Spleen (tissue), 7 donors: ENCODE measurements around the gene RELL1.

ENCODE experiments used
- CTCF ChIP-seq, 11 experiments: fragments of 200-600 bp in 7 of 11; fragments of 450-650 bp in 4 of 11; sonication (generic) in 4 of 11; IDR thresholded peaks in 8 of 11; conservative IDR thresholded peaks in 3 of 11; 1 replicate in 7 of 11; 2 replicates in 4 of 11; pipeline versions ENCODE4 v1.4.0 to v1.8.0; 2016 to 2021; ENCODE audit warnings: antibody characterized with exemption in 11 of 11, inconsistent platforms in 4 of 11, mild to moderate bottlenecking in 1 of 11
- POLR2A ChIP-seq, 3 donors: fragments of 450-650 bp; IDR thresholded peaks; one replicate each; pipeline ENCODE4 v1.5.1; 2017; ENCODE audit warnings: antibody characterized with exemption in 3 of 3, mild to moderate bottlenecking in 1 of 3
- POLR2AphosphoS5 ChIP-seq, 3 donors: sonication (generic); formaldehyde crosslinking; IDR thresholded peaks; one replicate each; pipeline ENCODE4 v1.5.1; 2017; ENCODE audit warnings: antibody characterized with exemption in 3 of 3
- donor health status: DM: no; HTN: no; CAD: no; lungs with moderate emphysema.
- donor health status: DM: no; HTN: no; CAD: no.
- donor health status: DM: no; HTN: no; CAD: no.

- TF ChIP-seq CTCF (IDR thresholded peaks at IDR 0.05 in 8 of 11, conservative IDR thresholded peaks at IDR 0.05 in 3 of 11) = no peak
- no peak for TF ChIP-seq POLR2AphosphoS5 (IDR thresholded peaks at IDR 0.05)
- TF ChIP-seq POLR2A (IDR thresholded peaks at IDR 0.05) = no peak
These were observed 73.4 kb downstream of the RELL1 start for GRCh38 chr4:37612811-37613210.
